Breast epithelium (tissue), 3 donors: ENCODE measurements around the gene PAX4.

ENCODE experiments used
- POLR2A ChIP-seq: fragments of 450-650 bp; IDR thresholded peaks from one replicate; pipeline ENCODE4 v1.6.1; 2016; ENCODE audit warnings: antibody characterized with exemption, mild to moderate bottlenecking, moderate library complexity
- POLR2AphosphoS5 ChIP-seq, 3 donors: sonication (generic); formaldehyde crosslinking; IDR thresholded peaks; one replicate each; pipeline ENCODE4 v1.6.1; 2017; ENCODE audit warnings: antibody characterized with exemption in 3 of 3
- TF ChIP-seq, protein P1 (sequence below), 3 donors: fragments of 450-650 bp; IDR thresholded peaks; one replicate each; pipeline ENCODE4 v1.5.1; 2016 to 2017; ENCODE audit warnings: antibody characterized with exemption in 3 of 3, mild to moderate bottlenecking in 3 of 3, moderate library complexity in 3 of 3

- TF ChIP-seq, protein P1, sequence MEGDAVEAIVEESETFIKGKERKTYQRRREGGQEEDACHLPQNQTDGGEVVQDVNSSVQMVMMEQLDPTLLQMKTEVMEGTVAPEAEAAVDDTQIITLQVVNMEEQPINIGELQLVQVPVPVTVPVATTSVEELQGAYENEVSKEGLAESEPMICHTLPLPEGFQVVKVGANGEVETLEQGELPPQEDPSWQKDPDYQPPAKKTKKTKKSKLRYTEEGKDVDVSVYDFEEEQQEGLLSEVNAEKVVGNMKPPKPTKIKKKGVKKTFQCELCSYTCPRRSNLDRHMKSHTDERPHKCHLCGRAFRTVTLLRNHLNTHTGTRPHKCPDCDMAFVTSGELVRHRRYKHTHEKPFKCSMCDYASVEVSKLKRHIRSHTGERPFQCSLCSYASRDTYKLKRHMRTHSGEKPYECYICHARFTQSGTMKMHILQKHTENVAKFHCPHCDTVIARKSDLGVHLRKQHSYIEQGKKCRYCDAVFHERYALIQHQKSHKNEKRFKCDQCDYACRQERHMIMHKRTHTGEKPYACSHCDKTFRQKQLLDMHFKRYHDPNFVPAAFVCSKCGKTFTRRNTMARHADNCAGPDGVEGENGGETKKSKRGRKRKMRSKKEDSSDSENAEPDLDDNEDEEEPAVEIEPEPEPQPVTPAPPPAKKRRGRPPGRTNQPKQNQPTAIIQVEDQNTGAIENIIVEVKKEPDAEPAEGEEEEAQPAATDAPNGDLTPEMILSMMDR (IDR thresholded peaks at IDR 0.05), result no peak
- no peak for TF ChIP-seq POLR2A
- no peak for TF ChIP-seq POLR2AphosphoS5 (IDR thresholded peaks at IDR 0.05)
These were observed 31.6 kb downstream of the PAX4 start for GRCh38 chr7:127586346-127586745.
